CD1c-positive myeloid dendritic cell (primary cell): ENCODE data around the gene PRDM11.

ENCODE experiments used
- DNase-seq: peaks from one replicate; pipeline ENCODE4 v3.0.0-alpha.2; 2016; ENCODE audit errors: extremely low spot score

The PRDM11 gene

GRCh38 chr11:45157247-45158209 is 11.1 kb downstream of the PRDM11 start:
- no peak for DNase-seq

- DNase-seq, result no peak
These were observed 11.8 kb downstream of the PRDM11 start for GRCh38 chr11:45158210-45158731.

- no peak for DNase-seq
These were observed 12.6 kb downstream of the PRDM11 start for GRCh38 chr11:45158891-45159605.

- DNase-seq, result no peak
These were observed 13.4 kb downstream of the PRDM11 start for GRCh38 chr11:45159781-45160365.

DNA sequence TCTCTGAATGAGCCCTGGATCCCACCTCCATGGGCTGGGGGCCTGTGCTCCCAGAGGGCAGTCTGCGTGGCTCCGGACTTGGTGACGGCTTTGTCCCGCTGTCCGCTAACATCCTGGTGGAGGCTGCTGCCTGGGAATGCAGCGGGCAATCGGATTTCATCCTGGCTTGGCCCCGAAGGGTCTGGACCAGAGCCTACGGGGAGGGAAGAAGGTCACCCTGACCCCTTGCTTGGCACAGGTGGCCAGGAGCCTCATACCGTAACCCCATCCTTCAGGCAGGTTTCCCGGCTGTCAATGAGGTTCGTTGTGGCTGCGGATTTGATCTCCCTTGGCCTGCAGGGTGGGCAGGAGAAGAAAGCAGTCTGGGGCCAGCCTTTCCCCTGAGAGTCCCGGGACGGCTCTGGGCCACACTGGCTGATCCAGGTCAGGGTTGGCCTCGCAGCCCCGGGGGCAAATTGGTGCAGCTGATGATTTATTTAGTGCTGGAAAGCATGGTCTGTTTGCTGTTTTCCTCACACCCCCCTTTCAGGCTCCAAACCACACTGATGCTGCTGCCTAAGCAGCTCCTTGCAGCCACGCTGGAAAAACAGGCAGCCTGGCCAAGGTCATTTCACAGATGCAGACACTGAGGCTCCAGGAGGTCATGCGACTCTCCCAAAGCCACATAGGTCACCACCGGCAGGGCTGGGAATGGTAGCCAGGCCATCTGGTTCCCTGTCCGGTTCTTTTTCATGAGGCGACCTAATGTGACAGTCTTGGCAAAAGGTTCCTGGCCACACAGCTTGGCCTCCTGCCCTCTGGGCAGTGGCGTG is 15.0 kb downstream of the PRDM11 start:
- no peak for DNase-seq

DNA sequence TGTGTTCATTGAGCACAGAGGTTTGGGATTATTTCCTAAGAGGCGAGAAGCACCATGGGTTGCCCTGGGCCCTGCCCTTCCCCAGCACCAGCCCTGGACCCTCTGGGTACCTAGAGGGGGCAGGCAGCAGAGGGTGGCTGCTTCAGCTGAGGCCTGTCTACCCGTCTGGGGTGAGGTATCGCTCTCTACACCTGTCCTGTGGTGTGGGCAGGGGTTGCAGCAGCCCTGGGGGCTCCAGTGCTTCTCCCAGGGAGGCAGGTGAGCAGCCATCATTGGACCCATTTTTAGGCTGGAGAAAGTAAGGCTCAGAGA is 15.6 kb downstream of the PRDM11 start:
- no peak for DNase-seq

DNA sequence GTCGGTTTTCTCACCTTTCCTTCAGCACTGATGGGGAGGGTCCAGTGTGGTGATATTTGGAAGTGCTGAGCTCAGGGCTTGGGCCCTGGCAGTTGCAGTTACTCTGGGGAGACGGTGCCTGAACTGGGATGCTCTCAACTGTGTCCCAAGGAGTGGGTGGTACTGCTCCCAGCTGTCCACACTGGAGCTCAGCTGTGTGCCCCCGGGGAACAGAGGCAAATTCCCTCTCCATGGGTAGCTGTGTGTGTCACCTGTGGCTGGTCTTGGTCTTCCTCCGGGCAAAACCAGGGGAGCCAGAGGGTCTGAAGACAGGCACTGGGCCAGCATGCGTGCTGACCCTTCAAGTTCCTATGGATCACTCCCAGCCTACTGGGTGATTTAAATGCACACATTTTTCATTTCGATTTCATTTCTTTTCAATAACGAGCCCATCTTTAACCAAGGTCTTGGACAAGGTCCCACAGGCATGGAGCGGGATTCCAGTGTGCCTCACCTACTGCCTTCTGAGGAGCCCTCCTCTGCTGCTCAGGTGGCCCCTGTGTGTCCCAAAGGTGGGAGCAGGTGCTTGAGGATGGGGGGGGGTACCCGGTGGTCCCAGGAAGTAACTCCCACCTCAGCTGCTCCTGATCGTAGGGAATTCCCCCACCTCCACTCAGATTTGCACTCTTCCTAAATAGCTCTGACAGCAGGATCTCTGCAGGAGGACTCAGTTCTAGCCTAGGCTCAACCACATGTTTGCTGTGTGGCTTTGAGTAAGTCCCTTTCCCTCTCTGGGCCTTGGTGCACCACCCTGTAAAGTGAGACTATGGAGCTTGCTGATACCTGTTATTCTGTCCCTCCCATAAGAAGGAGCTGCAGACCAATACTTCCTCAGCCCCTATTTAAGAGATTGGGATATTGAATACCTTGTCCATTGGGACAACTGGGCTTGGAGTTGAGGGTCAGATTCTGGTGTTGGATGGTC is 16.8 kb downstream of the PRDM11 start:
- no peak for DNase-seq

GRCh38 chr11:45163956-45164575 is 17.6 kb downstream of the PRDM11 start:
- no peak for DNase-seq

- no peak for DNase-seq
These were observed 18.9 kb downstream of the PRDM11 start for GRCh38 chr11:45165386-45165785.

DNA sequence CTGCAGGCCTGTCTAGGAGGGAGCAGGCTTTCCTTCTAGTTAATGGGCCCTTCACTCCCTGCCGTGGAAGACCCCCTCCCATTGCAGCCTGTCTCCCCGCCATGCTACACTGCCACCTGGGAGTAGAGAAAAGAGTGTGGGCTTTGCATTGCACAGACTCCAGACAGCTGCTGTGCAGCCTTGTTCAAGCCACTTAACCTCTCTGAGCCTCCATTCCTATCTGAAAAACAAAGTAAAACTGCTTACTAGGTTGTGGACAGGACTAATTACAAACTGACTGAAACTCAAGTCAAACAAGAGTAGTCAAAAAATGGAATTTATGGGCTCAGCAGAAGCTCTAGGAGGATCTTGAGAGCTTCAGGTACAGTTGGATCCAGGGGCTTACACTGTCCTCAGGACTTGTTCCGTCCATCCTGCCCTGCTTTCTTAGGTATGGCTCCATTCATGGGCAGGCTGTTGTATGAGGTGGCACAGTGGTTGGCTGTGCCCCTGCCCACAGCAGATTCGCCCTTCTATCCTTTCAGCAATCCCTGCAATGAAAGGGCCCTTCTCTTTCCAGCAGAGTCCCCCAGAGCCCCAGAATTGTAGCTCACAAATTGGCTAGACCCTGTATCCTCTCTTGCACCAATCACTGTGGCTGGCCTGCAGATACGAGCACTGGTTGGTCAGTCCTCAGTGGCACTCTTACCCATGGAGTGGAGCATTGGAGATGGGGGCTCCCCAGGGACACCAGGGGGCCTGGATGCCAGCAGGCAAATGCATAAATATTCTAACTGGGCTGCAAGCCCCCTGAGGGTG is 19.6 kb downstream of the PRDM11 start:
- DNase-seq, result no peak

GRCh38 chr11:45166604-45166897 is 20.1 kb downstream of the PRDM11 start:
- DNase-seq, result no peak

DNA sequence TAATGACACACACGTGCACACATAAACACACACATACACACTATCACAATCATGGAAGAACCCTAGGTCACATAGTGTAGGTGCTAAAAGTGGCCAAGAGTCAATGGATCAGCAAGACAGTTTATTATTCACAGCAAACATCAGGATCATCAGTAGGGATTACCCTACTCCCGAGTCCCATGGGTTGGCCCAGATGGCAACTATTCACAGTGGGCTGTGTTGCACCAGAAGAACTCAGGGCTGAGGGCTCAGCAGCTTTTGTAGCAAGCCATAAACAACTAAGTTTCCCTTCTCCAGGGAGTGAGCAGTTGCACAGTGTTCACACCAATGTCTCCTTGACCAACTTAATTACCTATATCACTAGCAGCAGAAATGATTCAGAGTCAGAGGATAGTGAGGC is 20.8 kb downstream of the PRDM11 start:
- no peak for DNase-seq

DNA sequence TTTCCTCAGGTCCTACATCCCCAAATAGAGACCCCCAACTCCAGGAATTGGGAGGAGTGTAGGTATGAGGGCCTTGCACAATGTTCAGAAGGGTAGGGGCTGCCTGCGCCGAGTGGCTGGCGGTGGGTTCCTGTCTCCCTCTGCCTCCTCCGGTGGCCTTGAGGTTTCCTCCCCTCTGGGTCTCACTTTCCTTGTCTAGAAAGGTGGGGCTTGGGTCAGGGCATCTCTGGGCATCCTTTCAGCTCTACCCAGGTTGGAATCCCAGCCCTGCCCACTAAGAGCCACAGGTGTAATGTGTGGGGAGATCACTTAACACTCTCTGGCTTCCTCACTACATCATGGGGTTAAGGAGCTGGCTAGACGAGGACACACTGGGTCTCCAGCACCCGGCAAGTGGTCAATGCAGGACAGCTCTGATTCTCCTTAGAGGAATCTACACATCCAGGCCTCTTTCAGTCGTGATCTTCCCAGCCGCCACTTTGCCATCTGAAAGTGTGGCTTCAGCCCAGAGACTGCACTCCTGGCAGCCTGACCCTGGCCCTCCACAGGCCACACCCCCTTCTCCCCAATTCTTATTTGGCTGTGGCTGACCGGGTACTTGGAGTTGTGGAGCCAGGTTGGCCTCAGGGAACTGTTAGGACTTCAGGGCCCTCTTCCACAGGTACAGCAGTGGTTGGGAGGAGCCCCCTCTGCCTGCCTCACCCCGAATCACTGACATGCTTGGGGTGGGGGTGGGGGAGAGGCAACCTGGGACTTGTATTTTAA is 22.1 kb downstream of the PRDM11 start:
- DNase-seq, result no peak

- no peak for DNase-seq
These were observed 23.1 kb downstream of the PRDM11 start for GRCh38 chr11:45169310-45170072.

DNA sequence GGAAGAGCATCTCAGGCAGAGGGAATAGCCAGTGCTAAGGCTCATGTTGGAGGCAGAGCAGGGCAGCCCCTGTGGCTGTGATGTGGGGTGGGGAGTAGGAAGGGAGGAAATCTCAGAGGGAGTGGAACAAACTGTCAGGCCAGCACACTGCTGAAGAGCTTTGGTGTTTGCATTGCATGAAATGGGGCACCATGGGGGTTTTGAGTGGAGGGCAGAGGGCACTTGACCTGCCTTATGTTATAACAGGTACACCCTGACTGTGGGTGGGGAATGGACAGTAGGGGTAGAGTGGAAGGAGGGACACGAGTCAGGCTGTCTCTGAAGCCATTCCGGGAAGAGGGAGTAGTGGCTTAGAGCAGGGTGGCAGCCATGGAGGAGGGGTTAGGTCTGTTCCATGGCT is 24.0 kb downstream of the PRDM11 start:
- no peak for DNase-seq

DNA sequence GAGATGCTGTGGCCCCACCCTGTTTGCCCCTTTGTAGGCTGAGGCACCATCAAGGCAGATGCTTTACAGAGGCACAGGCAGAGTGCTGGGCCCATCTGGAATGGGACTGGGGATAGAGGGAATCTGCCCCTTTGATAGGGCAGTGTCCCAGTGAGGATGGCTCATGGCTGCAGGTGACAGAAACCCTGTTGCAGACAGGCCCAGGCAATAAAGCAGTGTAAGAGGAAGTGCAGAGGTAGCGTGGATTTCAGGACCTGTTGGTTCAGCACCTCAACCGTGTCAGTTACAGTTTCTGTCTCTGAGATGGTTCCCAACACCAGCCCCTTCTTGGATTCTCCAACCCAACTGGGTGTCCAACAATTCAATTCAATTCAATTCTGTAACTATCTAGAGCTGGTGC is 25.1 kb downstream of the PRDM11 start:
- no peak for DNase-seq

GRCh38 chr11:45173064-45173463 is 26.6 kb downstream of the PRDM11 start:
- DNase-seq, result no peak
